IMR-90 (cell line): Measurements from ENCODE around the gene COMMD8. TPM values are rescaled to one million over a fixed set of nuclear protein-coding genes. Genes with fewer than 3 reads are reported as not detected.
A peak's percentile ranks its signal among the peaks of the same experiment; 100 is the strongest.

Experiments used
- ATAC-seq: fragments of 200-7000 bp; cut with Tn5 transposase; 2 replicates; pipeline ENCODE4 v1.9.1; 2020; ENCODE audit warnings: low read depth, mild to moderate bottlenecking, moderate library complexity
- BruUV-seq: library from RNA; stranded (reverse); fragments of 400-500 nt; replicated peaks from 2 replicates; lab custom pipeline; 2021; lab: Mats Ljungman, UMichigan
- CTCF ChIA-PET: fragments of 300-600 bp; formaldehyde crosslinking; extraction: SDS; loops from one replicate; lab custom pipeline; 2021; ENCODE audit warnings: antibody characterized with exemption; lab: Yijun Ruan, JAX
- POLR2A ChIA-PET: fragments of 300-600 bp; sonication (Branson Sonifier 250); formaldehyde crosslinking; loops from one replicate; lab custom pipeline; 2022; ENCODE audit warnings: antibody characterized with exemption; ENCODE audit not compliant: unreplicated experiment; lab: Charles Lee
- DNase-seq: peaks from one replicate; pipeline ENCODE4 v3.0.0; 2013
- H2AFZ ChIP-seq: replicated peaks from 2 replicates; pipeline ENCODE3; 2013; ENCODE audit warnings: low read length, mild to moderate bottlenecking; ENCODE audit not compliant: poor library complexity
- H2AK5ac ChIP-seq: 2 replicates; pipeline ENCODE4 v1.6.1; 2013; ENCODE audit warnings: low read depth, low read length, inconsistent platforms
- H2AK9ac ChIP-seq: replicated peaks from 2 replicates; pipeline ENCODE3; 2013; ENCODE audit warnings: mild to moderate bottlenecking, low read depth, low read length, moderate library complexity; ENCODE audit not compliant: poor library complexity
- H2BK120ac ChIP-seq: 2 replicates; pipeline ENCODE4 v1.6.1; 2013; ENCODE audit warnings: low read depth, low read length, inconsistent platforms
- H2BK15ac ChIP-seq: 3 replicates; pipeline ENCODE4 v1.6.1; 2013; ENCODE audit warnings: low read depth, low read length, inconsistent platforms
- H2BK20ac ChIP-seq: 2 replicates; pipeline ENCODE4 v1.6.1; 2013; ENCODE audit warnings: low read depth, mild to moderate bottlenecking, inconsistent platforms, low read length, moderate library complexity
- H2BK5ac ChIP-seq: 2 replicates; pipeline ENCODE4 v1.6.1; 2013; ENCODE audit warnings: mild to moderate bottlenecking, low read depth, low read length, inconsistent platforms; ENCODE audit not compliant: poor library complexity, severe bottlenecking
- H3K14ac ChIP-seq: replicated peaks from 2 replicates; pipeline ENCODE4 v1.6.1; 2013; ENCODE audit warnings: low read depth, low read length, inconsistent platforms
- H3K18ac ChIP-seq: 2 replicates; pipeline ENCODE4 v1.6.1; 2013; ENCODE audit warnings: low read depth, low read length, control low read depth
- H3K23ac ChIP-seq: 2 replicates; pipeline ENCODE4 v1.6.1; 2013; ENCODE audit warnings: low read depth, low read length, inconsistent platforms
- H3K27ac ChIP-seq: 2 replicates; pipeline ENCODE4 v1.5.1; 2013; ENCODE audit warnings: mild to moderate bottlenecking, control low read depth, low read length; ENCODE audit not compliant: insufficient read depth
- H3K27me3 ChIP-seq: 2 replicates; pipeline ENCODE4 v1.6.1; 2013; ENCODE audit warnings: low read length; ENCODE audit not compliant: control insufficient read depth, insufficient read depth
- H3K36me3 ChIP-seq: 2 replicates; pipeline ENCODE4 v1.6.1; 2013; ENCODE audit warnings: low read length, mixed read lengths; ENCODE audit not compliant: control insufficient read depth, insufficient read depth
- H3K4ac ChIP-seq: 2 replicates; pipeline ENCODE4 v1.6.1; 2013; ENCODE audit warnings: low read depth, low read length, inconsistent platforms
- H3K4me1 ChIP-seq: 2 replicates; pipeline ENCODE4 v1.6.1; 2013; ENCODE audit warnings: low read length, mixed read lengths; ENCODE audit not compliant: control insufficient read depth, insufficient read depth
- H3K4me2 ChIP-seq: 2 replicates; pipeline ENCODE4 v1.6.1; 2013; ENCODE audit warnings: low read depth, mild to moderate bottlenecking, control low read depth, low read length, moderate library complexity
- H3K4me3 ChIP-seq: 2 replicates; pipeline ENCODE4 v1.5.1; 2013; ENCODE audit warnings: low read depth, mild to moderate bottlenecking, control low read depth, low read length, moderate library complexity; ENCODE audit not compliant: insufficient read depth
- H3K56ac ChIP-seq: 2 replicates; pipeline ENCODE4 v1.6.1; 2013; ENCODE audit warnings: low read length, inconsistent platforms; ENCODE audit not compliant: insufficient read depth; ENCODE audit errors: extremely low read depth
- H3K79me1 ChIP-seq, 2 experiments: 2 replicates each; pipeline ENCODE4 v1.6.1; 2013; ENCODE audit warnings: low read length in 2 of 2, inconsistent platforms in 1 of 2, low read depth in 1 of 2
- H3K9ac ChIP-seq: 2 replicates; pipeline ENCODE4 v1.6.1; 2013; ENCODE audit warnings: low read depth, low read length, control low read depth
- H3K9me1 ChIP-seq: 2 replicates; pipeline ENCODE4 v1.6.1; 2013; ENCODE audit warnings: low read length, inconsistent platforms; ENCODE audit not compliant: insufficient read depth
- H3K9me3 ChIP-seq: 2 replicates; pipeline ENCODE4 v1.6.1; 2013; ENCODE audit warnings: low read length; ENCODE audit not compliant: control insufficient read depth, insufficient read depth
- H4K20me1 ChIP-seq: 2 replicates; pipeline ENCODE4 v1.6.1; 2013; ENCODE audit warnings: low read length, inconsistent platforms; ENCODE audit not compliant: insufficient read depth
- H4K5ac ChIP-seq: 2 replicates; pipeline ENCODE4 v1.6.1; 2013; ENCODE audit warnings: mild to moderate bottlenecking, low read depth, low read length, control low read depth
- H4K8ac ChIP-seq, 2 experiments: 2 replicates each; pipeline ENCODE4 v1.6.1; 2013; ENCODE audit warnings: low read depth in 2 of 2, low read length in 2 of 2, control low read depth in 1 of 2, inconsistent platforms in 1 of 2
- H4K91ac ChIP-seq: 2 replicates; pipeline ENCODE4 v1.6.1; 2013; ENCODE audit warnings: low read depth, low read length, inconsistent platforms; ENCODE audit not compliant: insufficient read depth
- BHLHE40 ChIP-seq: fragments of 150-350 bp; IDR thresholded peaks from 2 replicates; pipeline ENCODE4 v1.6.1; 2016; ENCODE audit warnings: mild to moderate bottlenecking, low read depth, low read length
- CEBPB ChIP-seq: IDR thresholded peaks from 2 replicates; pipeline ENCODE4 v1.6.1; 2012; ENCODE audit warnings: low read depth, low read length, improper control_type of control experiment
- CTCF ChIP-seq: conservative IDR thresholded peaks from 2 replicates; pipeline ENCODE4 v1.5.1; 2012; ENCODE audit warnings: mild to moderate bottlenecking, low read depth, low read length, improper control_type of control experiment
- MAFK ChIP-seq: IDR thresholded peaks from 2 replicates; pipeline ENCODE4 v1.6.1; 2012; ENCODE audit warnings: low read depth, low read length, improper control_type of control experiment
- MAZ ChIP-seq: IDR thresholded peaks from 2 replicates; pipeline ENCODE4 v1.6.1; 2012; ENCODE audit warnings: low read depth, mild to moderate bottlenecking, low read length, improper control_type of control experiment, moderate library complexity, borderline replicate concordance
- NFE2L2 ChIP-seq: fragments of 150-350 bp; IDR thresholded peaks from 2 replicates; pipeline ENCODE4 v1.6.1; 2016; ENCODE audit warnings: low read depth, mild to moderate bottlenecking, low read length
- POLR2A ChIP-seq: IDR thresholded peaks from 2 replicates; pipeline ENCODE4 v1.6.1; 2012; ENCODE audit warnings: mild to moderate bottlenecking, low read depth, low read length
- RAD21 ChIP-seq: IDR thresholded peaks from 2 replicates; pipeline ENCODE4 v1.6.1; 2012; ENCODE audit warnings: low read length, improper control_type of control experiment
- RFX5 ChIP-seq: IDR thresholded peaks from 2 replicates; pipeline ENCODE4 v1.8.0; 2012; ENCODE audit warnings: low read depth, mild to moderate bottlenecking, low read length, moderate library complexity
- SMC3 ChIP-seq: fragments of 150-350 bp; IDR thresholded peaks from 2 replicates; pipeline ENCODE4 v1.6.1; 2016; ENCODE audit warnings: low read depth, mild to moderate bottlenecking, antibody characterized with exemption, low read length, moderate library complexity
- USF2 ChIP-seq: fragments of 150-350 bp; IDR thresholded peaks from 2 replicates; pipeline ENCODE4 v1.6.1; 2017; ENCODE audit warnings: mild to moderate bottlenecking, antibody characterized with exemption, low read length, low read depth
- WGBS, 2 experiments: methylation state at CpG; one replicate each; pipeline versions ENCODE4 v1.1.5 to v1.1.7; 2013; ENCODE audit warnings: missing lambda C conversion rate in 2 of 2; ENCODE audit not compliant: insufficient read length in 1 of 2; ENCODE audit errors: extremely low coverage in 2 of 2; 5-methylcytosine and 5-hydroxymethylcytosine counted together
- dilution Hi-C: fragments of 300-500 bp; cut with HindIII; formaldehyde crosslinking; loops from one replicate; pipeline ENCODE4 v1.14.3; 2018; ENCODE audit warnings: low sequenced_read_pairs; ENCODE audit not compliant: unreplicated experiment
- in situ Hi-C: fragments of 300-500 bp; cut with MboI; formaldehyde crosslinking; loops from 3 replicates; pipeline ENCODE4 v1.14.3; 2019; ENCODE audit warnings: low sequenced_read_pairs, inconsistent platforms, mixed read lengths
- intact Hi-C: fragments of 100-400 bp; cut with micrococcal nuclease; formaldehyde crosslinking; loops from 2 replicates; pipeline ENCODE4 v1.10.0; 2022
- polyA plus RNA-seq, 3 experiments: library from polyadenylated mRNA; depleted of rRNA; stranded (reverse); fragments of >200 nt; gene quantifications; 2 replicates each; pipeline ENCODE4 v1.2.3, GENCODE V29; 2012; ENCODE audit warnings: low replicate concordance in 1 of 3
- total RNA-seq: library from RNA; depleted of rRNA; stranded (reverse); fragments of >200 nt; gene quantifications from 2 replicates; pipeline ENCODE4 v1.2.3, GENCODE V29; 2012

COMMD8 gene
- total and polyA plus RNA-seq, 2 of the 4 experiments (the other 2 are of a cell fraction): 12.5 to 12.6 TPM

- BruUV-seq: TSS peak; percentile 85
These were observed 21.7 kb upstream of the COMMD8 start, which contains the start of gene ATP10D for GRCh38 chr4:47485047-47485692. Gene ATP10D (plus strand): TSS chr4:47485275. CDS start chr4:47512541, 27,266 bp downstream.

More at GRCh38 chr4:47485047-47485692, 21.7 kb upstream of the COMMD8 start, which contains the start of gene ATP10D:
- Histone ChIP-seq H3K56ac (peak within 1 kb of the TSS; percentile 92), H3K9me3 (peaks cover 2% of the 10 kb centered on the region; the same call in 1 of the 2 replicates), H2BK120ac (peak within 1 kb of the TSS; percentile 87), H3K4me3 (peak within 1 kb of the TSS; percentile 71), H3K23ac (peak within 1 kb of the TSS; percentile 89), H2AK5ac (peak within 1 kb of the TSS; percentile 64), H3K18ac (peak within 1 kb of the TSS; percentile 95), H4K91ac (peak within 1 kb of the TSS; percentile 96), H3K4me1 (peaks cover 5% of the 10 kb centered on the region), H4K20me1 (no peaks in the 10 kb centered on the region), H2AFZ (peak within 1 kb of the TSS; percentile 85), H3K14ac (peak within 1 kb of the TSS; percentile 81), H2AK9ac (peak within 1 kb of the TSS; percentile 59), H3K36me3 (no peaks in the 10 kb centered on the region), H2BK5ac (peak within 1 kb of the TSS; percentile 88), H3K9ac (peak within 1 kb of the TSS; percentile 92), H4K5ac (peak within 1 kb of the TSS; percentile 86), H3K4me2 (peak within 1 kb of the TSS; percentile 94), H3K27me3 (no peaks in the 10 kb centered on the region), H3K4ac (peak within 1 kb of the TSS; percentile 80), H4K8ac (peak within 1 kb of the TSS; percentile 68 to 96), H3K79me1 (peaks cover 5 to 16% of the 10 kb centered on the region in 2 experiments; a peak in 3 of 4 replicates), H3K9me1 (no peaks in the 10 kb centered on the region), H2BK15ac (peak within 1 kb of the TSS; percentile 81; the same call in 2 of the 3 replicates), H2BK20ac (peak within 1 kb of the TSS; percentile 59), H3K27ac (peak within 1 kb of the TSS; percentile 87)
- peak; percentile 99 for ATAC-seq
- peak; percentile 93 for DNase-seq
- ChIA-PET CTCF (interaction anchor here (0.8 kb wide), 1 partner anchor 28 kb away, joined by 3 read pairs; no protein-coding TSS in a partner anchor), POLR2A (no interaction called here)
- 0% methylated on average over 16 of the region's 34 CpGs; no CpG with 5 or more reads in 1 of the 2 experiments for WGBS, 2 experiments
- dilution Hi-C loops (no loop called here), in situ Hi-C loops (no loop called here), intact Hi-C loops (loop anchor here (1.0 to 5.0 kb wide), 2 partner anchors 47 to 79 kb away; no protein-coding TSS in a partner anchor)
- TF ChIP-seq RAD21 (peak; percentile 21; the same call in 1 of the 2 replicates), MAFK (peak; percentile 78), CEBPB (no peak), CTCF (peak; percentile 23; the same call in 1 of the 2 replicates), MAZ (peak; percentile 77; the same call in 1 of the 2 replicates), RFX5 (0 out of 2 replicates have a peak, but pooled peaks have one; percentile 46), USF2 (0 out of 2 replicates have a peak, but pooled peaks have one; percentile 33), BHLHE40 (peak; percentile 42), SMC3 (no peak), POLR2A (peak; percentile 96), NFE2L2 (no peak)
